Right lobe of liver (tissue), 6 donors: ENCODE measurements around the gene XPA. TPM values are rescaled to one million over a fixed set of nuclear protein-coding genes. Genes with fewer than 3 reads are reported as not detected.

Source experiments
- ATAC-seq, 4 donors: fragments of 200-7000 bp; cut with Tn5 transposase; one replicate each; pipeline ENCODE4 v1.9.1; 2020; ENCODE audit warnings: mild to moderate bottlenecking in 4 of 4, moderate library complexity in 4 of 4
- DNase-seq, 3 donors: peaks; one replicate each; pipeline ENCODE4 v3.0.0-alpha.2; 2020
- H3K27ac ChIP-seq, 3 donors: fragments of 200-600 bp; one replicate each; pipeline ENCODE4 v1.8.0; 2022
- H3K27me3 ChIP-seq, 2 donors: fragments of 200-600 bp; one replicate each; pipeline ENCODE4 v1.8.0; 2022
- H3K36me3 ChIP-seq, 4 donors: fragments of 200-600 bp; sonication (generic) in 1 of 4; one replicate each; pipeline versions ENCODE4 v1.5.1 to v1.8.0; 2017 to 2022; ENCODE audit warnings: control low read depth in 1 of 4
- H3K4me1 ChIP-seq, 4 donors: fragments of 200-600 bp; sonication (generic) in 1 of 4; one replicate each; pipeline versions ENCODE4 v1.5.1 to v1.8.0; 2017 to 2022; ENCODE audit warnings: control low read depth in 1 of 4
- H3K4me3 ChIP-seq, 3 donors: fragments of 200-600 bp; one replicate each; pipeline ENCODE4 v1.8.0; 2022
- H3K9me3 ChIP-seq, 4 donors: fragments of 200-600 bp; sonication (generic) in 1 of 4; one replicate each; pipeline versions ENCODE4 v1.5.1 to v1.8.0; 2017 to 2022; ENCODE audit warnings: control low read depth in 1 of 4
- CTCF ChIP-seq, 4 donors: fragments of 200-600 bp in 3 of 4; fragments of 450-650 bp in 1 of 4; IDR thresholded peaks; one replicate each; pipeline versions ENCODE4 v1.5.1 to v1.8.0; 2016 to 2022; ENCODE audit warnings: antibody characterized with exemption in 4 of 4, mild to moderate bottlenecking in 2 of 4
- POLR2A ChIP-seq: fragments of 450-650 bp; IDR thresholded peaks from one replicate; pipeline ENCODE4 v1.6.1; 2017; ENCODE audit warnings: antibody characterized with exemption, mild to moderate bottlenecking
- WGBS: methylation state at CpG from one replicate; pipeline ENCODE4 v1.1.6; 2018; ENCODE audit warnings: low coverage, low lambda C conversion rate; ENCODE audit not compliant: insufficient coverage; ENCODE audit errors: missing lambda C conversion rate; 5-methylcytosine and 5-hydroxymethylcytosine counted together
- intact Hi-C, 2 donors: fragments of 100-400 bp; cut with DNase I; formaldehyde crosslinking; loops; one replicate each; pipeline versions ENCODE4 v1.11.2 to v1.14.1; 2022
- total RNA-seq, 6 experiments: library from RNA; depleted of rRNA in 2 of 6; stranded (reverse); fragments of >200 nt in 2 of 6; fragmentation: NEBNext Ultra II Directional in 3 of 6; extraction: Animal tissue kit (Norgen Biotek cat#: 25700) in 3 of 6; gene quantifications; one replicate each; pipeline versions ENCODE4 v1.1.0 to v1.2.4, GENCODE V29; 2016 to 2023
- donor health status: DM: no; HTN: yes; CAD: no.
- donor health status: DM: no; HTN: no; CAD: no.
- donor health status: DM: no; HTN: no; CAD: no.
- donor health status: DM: no; HTN: yes; CAD: no.
- donor health status: DM: no; HTN: yes; CAD: no.

The XPA gene
- total RNA-seq, 6 experiments from 2014 or later: 4.4 to 9.0 (median 6.7) TPM

GRCh38 chr9:97741947-97742346, 44.8 kb upstream of the XPA start:
- ATAC-seq (no peak), DNase-seq (no peak)
- Histone ChIP-seq H3K27me3 (no peaks in the 10 kb centered on the region), H3K27ac (no peak overlapping the region), H3K36me3 (no peaks in the 10 kb centered on the region), H3K9me3 (no peaks in the 10 kb centered on the region), H3K4me1 (no peaks in the 10 kb centered on the region), H3K4me3 (no peak overlapping the region)
- WGBS: 78% methylated on average over 4 of the region's 6 CpGs
- no peak for TF ChIP-seq CTCF (IDR thresholded peaks at IDR 0.05)
- TF ChIP-seq POLR2A: no peak
- intact Hi-C loops: no loop called here

GRCh38 chr9:97740848-97741821, 44.0 kb upstream of the XPA start:
- ATAC-seq: peak; percentile 79 to 95 (median 88)
- H3K27me3 ChIP-seq: no peaks in the 10 kb centered on the region
- TF ChIP-seq CTCF (IDR thresholded peaks at IDR 0.05) (peak in 1 of 4 donors; percentile 13), POLR2A (no peak)
- H3K4me3 ChIP-seq: peak overlapping the region; percentile 12 to 35 (median 26)
- intact Hi-C loops: no loop called here
- H3K27ac ChIP-seq: no peak overlapping the region
- H3K36me3 ChIP-seq: no peaks in the 10 kb centered on the region
- H3K4me1 ChIP-seq: no peaks in the 10 kb centered on the region
- DNase-seq: peak; percentile 54 to 64 (median 59)
- 0% methylated on average over 4 of the region's 56 CpGs for WGBS
- no peaks in the 10 kb centered on the region for H3K9me3 ChIP-seq

DNA sequence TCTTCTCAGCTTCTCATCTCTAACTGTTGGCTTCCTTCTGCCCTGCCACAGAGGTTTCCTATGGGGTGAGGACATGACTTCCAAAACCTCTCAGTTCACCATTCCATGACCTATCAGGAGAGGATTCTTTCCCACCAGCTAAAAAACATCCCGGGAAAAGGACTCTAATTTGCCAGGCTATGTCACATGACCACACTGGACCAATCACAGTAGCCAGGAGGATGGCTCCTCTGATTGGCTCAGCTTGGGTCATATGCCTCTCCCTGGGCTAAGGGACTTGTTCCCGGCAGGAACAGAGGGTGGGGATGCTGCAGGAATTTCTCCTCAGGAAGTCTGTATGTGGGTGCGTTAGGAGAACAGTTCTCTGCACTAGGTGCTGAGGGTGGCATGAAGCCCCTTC, 40.3 kb upstream of the XPA start:
- no peaks in the 10 kb centered on the region for H3K9me3 ChIP-seq
- WGBS: 86% methylated on average over 1 of the region's 3 CpGs
- DNase-seq: no peak
- H3K4me1 ChIP-seq: no peaks in the 10 kb centered on the region
- H3K4me3 ChIP-seq: no peak overlapping the region
- intact Hi-C loops: no loop called here
- TF ChIP-seq CTCF (IDR thresholded peaks at IDR 0.05) (no peak), POLR2A (no peak)
- H3K36me3 ChIP-seq: no peaks in the 10 kb centered on the region
- no peaks in the 10 kb centered on the region for H3K27me3 ChIP-seq
- no peak overlapping the region for H3K27ac ChIP-seq
- no peak for ATAC-seq

DNA sequence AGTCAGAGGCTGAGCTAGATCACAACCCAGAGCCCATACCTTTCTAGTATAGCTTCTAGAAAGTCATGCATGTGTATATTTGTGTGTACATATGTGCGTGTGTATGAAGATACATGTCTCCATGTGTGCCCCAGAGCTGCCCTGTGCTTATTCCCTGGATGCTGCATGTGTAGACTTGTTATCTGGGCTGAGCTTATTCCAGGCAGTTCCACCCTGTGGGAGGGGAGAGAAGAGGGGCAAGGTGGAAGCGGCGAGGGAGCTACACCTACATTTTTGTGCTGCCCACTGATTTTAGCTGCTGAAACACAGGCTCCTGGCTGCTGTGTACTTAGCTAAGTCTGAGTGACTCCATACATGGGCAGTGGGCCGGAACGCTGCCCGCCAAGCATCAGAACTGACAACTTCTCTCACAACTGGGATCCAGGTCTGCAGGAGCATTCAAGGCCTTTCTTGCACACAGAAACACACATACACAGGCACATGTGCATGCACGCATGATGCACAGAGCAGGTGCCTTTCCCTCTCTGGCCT, 38.0 kb upstream of the XPA start:
- 76% methylated on average over 3 of the region's 7 CpGs for WGBS
- TF ChIP-seq CTCF (IDR thresholded peaks at IDR 0.05) (no peak), POLR2A (no peak)
- H3K36me3 ChIP-seq: no peaks in the 10 kb centered on the region
- H3K4me1 ChIP-seq: no peaks in the 10 kb centered on the region
- H3K4me3 ChIP-seq: no peak overlapping the region
- DNase-seq (no peak), ATAC-seq (no peak)
- no peaks in the 10 kb centered on the region for H3K9me3 ChIP-seq
- intact Hi-C loops: no loop called here
- no peak overlapping the region for H3K27ac ChIP-seq
- no peaks in the 10 kb centered on the region for H3K27me3 ChIP-seq
